ENCODE results near the gene VEZT. TPM values are rescaled to one million over a fixed set of nuclear protein-coding genes. Genes with fewer than 3 reads are reported as not detected.

VEZT gene
- total RNA-seq, 4 donors from 2014 or later, result 82.1 to 141 (median 85.4) TPM

DNA sequence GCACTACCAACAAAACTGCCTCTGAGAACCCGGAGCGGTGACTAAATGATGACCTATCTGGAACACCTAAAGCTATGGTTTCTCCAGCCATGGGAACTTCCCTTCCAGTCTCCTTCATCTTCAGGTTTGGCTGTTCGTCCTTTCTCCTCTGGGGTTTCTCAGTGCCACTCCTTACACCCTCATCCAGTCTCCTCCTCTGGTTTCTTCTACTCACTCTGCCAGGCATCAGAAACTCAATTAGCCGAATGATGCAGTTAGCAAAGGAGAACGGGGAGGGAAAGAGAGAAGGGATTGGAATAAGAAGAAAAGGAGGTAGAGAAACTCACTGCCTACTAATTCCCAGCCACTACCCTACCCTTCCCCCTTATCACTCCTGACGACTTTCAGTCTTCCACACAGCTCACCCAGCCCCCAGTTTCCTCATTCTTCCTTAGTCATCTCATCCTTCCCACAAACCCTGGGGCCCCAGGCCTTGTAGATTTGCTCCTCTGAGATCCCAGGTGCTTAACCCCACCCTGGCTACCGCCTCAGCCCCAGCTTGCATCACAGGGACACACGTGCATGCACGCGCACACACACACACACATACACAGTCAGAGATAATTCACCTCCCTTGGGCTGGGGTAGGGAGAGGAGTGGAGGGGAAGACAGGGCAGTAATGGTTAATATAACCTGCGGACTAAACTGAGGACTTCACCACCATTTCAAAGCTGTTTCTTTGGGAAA lies 13.3 kb upstream of the VEZT start:
- Histone ChIP-seq H3K4me1 (peaks cover 14 to 64% (median 19%) of the 10 kb centered on the region in 3 donors), H3K4me3 (no peak overlapping the region), H3K27me3 (no peaks in the 10 kb centered on the region), H3K36me3 (no peaks in the 10 kb centered on the region), H3K27ac (peak overlapping the region; percentile 76 to 89 (median 77)), H3K9me3 (no peaks in the 10 kb centered on the region)
- peak; percentile 50 for ATAC-seq
- 72 to 75% methylated on average over 8 to 11 of the region's 11 CpGs for WGBS, 2 donors (ENCODE audit: low coverage in 1 of 2)
- TF ChIP-seq EP300 (IDR thresholded peaks at IDR 0.05), result no peak
- TF ChIP-seq POLR2AphosphoS5 (IDR thresholded peaks at IDR 0.05), result no peak
- TF ChIP-seq, protein P1, sequence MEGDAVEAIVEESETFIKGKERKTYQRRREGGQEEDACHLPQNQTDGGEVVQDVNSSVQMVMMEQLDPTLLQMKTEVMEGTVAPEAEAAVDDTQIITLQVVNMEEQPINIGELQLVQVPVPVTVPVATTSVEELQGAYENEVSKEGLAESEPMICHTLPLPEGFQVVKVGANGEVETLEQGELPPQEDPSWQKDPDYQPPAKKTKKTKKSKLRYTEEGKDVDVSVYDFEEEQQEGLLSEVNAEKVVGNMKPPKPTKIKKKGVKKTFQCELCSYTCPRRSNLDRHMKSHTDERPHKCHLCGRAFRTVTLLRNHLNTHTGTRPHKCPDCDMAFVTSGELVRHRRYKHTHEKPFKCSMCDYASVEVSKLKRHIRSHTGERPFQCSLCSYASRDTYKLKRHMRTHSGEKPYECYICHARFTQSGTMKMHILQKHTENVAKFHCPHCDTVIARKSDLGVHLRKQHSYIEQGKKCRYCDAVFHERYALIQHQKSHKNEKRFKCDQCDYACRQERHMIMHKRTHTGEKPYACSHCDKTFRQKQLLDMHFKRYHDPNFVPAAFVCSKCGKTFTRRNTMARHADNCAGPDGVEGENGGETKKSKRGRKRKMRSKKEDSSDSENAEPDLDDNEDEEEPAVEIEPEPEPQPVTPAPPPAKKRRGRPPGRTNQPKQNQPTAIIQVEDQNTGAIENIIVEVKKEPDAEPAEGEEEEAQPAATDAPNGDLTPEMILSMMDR (IDR thresholded peaks at IDR 0.05), result no peak
- no peak for TF ChIP-seq POLR2A (IDR thresholded peaks at IDR 0.05)

DNA sequence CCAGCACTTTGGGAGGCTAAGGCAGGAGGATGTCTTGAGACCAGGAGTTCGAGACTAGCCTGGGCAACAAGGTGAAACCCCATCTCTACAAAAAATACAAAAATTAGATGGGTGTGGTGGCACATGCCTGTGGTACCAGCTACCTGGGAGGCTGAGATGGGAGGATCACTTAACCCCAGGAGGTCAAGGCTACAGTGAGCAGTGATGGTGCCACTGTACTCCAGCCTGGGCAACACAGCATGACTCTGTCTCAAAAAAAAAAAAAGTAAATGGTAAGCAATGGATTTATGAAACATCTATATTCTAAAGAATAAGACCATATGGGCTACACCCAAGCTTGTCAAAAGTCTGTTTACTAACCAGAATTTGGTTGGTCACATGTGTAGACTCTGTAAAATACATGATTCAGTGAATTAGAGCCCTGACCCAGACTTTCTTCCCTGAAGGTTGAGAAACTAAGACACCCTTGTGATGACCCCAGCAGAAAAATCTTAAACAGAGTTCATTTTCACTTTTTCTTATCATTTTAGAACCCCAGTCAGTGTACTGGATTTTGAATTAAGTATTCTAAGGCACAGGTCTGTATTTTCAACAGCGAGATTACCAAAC lies 12.5 kb upstream of the VEZT start:
- Histone ChIP-seq H3K9me3 (no peaks in the 10 kb centered on the region), H3K27ac (peak overlapping the region; percentile 76 to 89 (median 77)), H3K36me3 (no peaks in the 10 kb centered on the region), H3K27me3 (no peaks in the 10 kb centered on the region), H3K4me3 (no peak overlapping the region), H3K4me1 (peaks cover 14 to 63% (median 19%) of the 10 kb centered on the region in 3 donors)
- 83 to 90% methylated on average over 2 of the region's 2 CpGs for WGBS, 2 donors (ENCODE audit: low coverage in 1 of 2)
- TF ChIP-seq EP300 (IDR thresholded peaks at IDR 0.05) (no peak), POLR2AphosphoS5 (IDR thresholded peaks at IDR 0.05) (no peak), POLR2A (IDR thresholded peaks at IDR 0.05) (no peak)
- TF ChIP-seq, protein P1 (IDR thresholded peaks at IDR 0.05), result no peak
- no peak for ATAC-seq

DNA sequence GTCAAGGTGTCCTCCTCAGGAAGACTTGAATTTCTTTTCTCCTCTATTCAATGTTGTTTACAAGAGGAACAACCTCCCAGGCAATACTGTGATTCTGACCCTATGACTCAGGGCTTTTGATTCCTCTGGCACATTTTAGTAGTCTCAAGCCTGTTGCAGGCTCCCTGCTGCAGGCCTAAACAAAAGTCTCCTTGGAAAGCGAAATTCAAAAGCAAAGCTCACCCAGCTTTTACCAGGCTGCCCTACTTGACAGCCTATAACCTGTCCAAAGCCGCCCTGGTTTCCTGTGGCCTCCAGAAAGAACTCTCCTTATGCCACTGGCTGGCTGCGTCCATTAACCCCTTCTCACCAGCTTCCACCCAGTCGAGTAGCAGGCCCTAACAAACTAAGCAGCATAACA lies 11.9 kb upstream of the VEZT start:
- Histone ChIP-seq H3K27me3 (no peaks in the 10 kb centered on the region), H3K9me3 (no peaks in the 10 kb centered on the region), H3K4me3 (no peak overlapping the region), H3K4me1 (peaks cover 11 to 57% (median 19%) of the 10 kb centered on the region in 3 donors), H3K27ac (peak overlapping the region; percentile 76 to 89 (median 77)), H3K36me3 (no peaks in the 10 kb centered on the region)
- TF ChIP-seq POLR2AphosphoS5 (IDR thresholded peaks at IDR 0.05) (peak; percentile 42), POLR2A (IDR thresholded peaks at IDR 0.05) (no peak)
- TF ChIP-seq, protein P1 (IDR thresholded peaks at IDR 0.05), result no peak
- whole genome bisulfite sequencing, 2 donors (ENCODE audit: low coverage in 1 of 2), result 22 to 40% methylated on average over 1 to 4 of the region's 4 CpGs
- ATAC-seq, result peak; percentile 82

DNA sequence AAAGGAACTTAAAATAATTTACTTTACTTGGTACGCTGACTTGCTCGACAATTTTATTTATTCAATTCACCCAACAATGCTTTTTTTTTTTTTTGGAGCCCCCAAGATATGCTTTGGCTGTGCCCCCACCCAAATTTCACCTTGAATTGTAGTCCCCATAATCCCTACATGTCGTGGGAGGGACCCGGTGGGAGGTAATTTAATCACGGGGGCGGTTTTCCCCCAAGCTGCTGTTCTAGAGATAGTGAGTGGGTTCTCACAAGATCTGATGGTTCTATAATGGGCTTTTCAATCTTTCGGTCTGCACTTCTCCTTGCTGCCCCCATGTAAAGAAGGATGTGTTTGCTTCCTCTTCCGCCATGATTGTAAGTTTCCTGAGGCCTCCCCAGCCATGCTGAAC lies 10.7 kb upstream of the VEZT start:
- Histone ChIP-seq H3K4me3 (no peak overlapping the region), H3K9me3 (no peaks in the 10 kb centered on the region), H3K27ac (peak overlapping the region in 1 of 4 donors; percentile 77), H3K36me3 (no peaks in the 10 kb centered on the region), H3K27me3 (no peaks in the 10 kb centered on the region), H3K4me1 (peaks cover 11 to 47% (median 14%) of the 10 kb centered on the region in 3 donors)
- WGBS, 2 donors (ENCODE audit: low coverage in 1 of 2), result 92 to 96% methylated on average over 6 to 8 of the region's 8 CpGs
- TF ChIP-seq POLR2A (IDR thresholded peaks at IDR 0.05), result no peak
- no peak for TF ChIP-seq POLR2AphosphoS5 (IDR thresholded peaks at IDR 0.05)
- ATAC-seq, result no peak

DNA sequence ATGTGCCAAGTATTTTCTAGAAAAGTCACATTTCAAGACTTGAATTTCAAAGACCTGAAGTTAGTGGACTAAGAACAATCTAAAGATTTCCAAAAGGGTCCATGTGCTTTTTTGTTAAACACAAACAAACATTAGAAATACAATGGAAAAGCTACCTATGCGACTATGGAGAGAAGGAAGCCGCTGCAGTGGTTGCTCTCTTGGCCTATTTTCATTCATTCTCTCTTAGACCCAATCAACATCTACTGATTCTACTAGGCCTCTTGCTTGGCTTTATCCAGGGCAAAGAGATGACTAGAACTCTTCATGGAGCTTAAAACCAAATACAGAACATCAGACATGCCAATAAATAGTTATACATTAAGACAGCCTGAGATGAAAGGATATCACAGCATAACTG lies 10.2 kb upstream of the VEZT start:
- no peak overlapping the region for H3K27ac ChIP-seq
- WGBS, 2 donors (ENCODE audit: low coverage in 1 of 2), result 79 to 100% methylated on average over 2 of the region's 2 CpGs
- no peak overlapping the region for H3K4me3 ChIP-seq

More for the DNA sequence above, 10.2 kb upstream of the VEZT start:
- no peak for TF ChIP-seq POLR2A (IDR thresholded peaks at IDR 0.05)
- TF ChIP-seq EP300 (IDR thresholded peaks at IDR 0.05), result no peak
- no peak for TF ChIP-seq POLR2AphosphoS5 (IDR thresholded peaks at IDR 0.05)
- TF ChIP-seq, protein P1 (IDR thresholded peaks at IDR 0.05), result no peak
- no peak for ATAC-seq
- Histone ChIP-seq H3K36me3 (no peaks in the 10 kb centered on the region), H3K27me3 (no peaks in the 10 kb centered on the region), H3K9me3 (no peaks in the 10 kb centered on the region), H3K4me1 (peaks cover 11 to 42% (median 14%) of the 10 kb centered on the region in 3 donors)

Measured in gastroesophageal sphincter (tissue), 4 donors.